Naive thymus-derived CD8-positive, alpha-beta T cell (primary cell): ENCODE data around the gene BRD7. TPM values are rescaled to one million over a fixed set of nuclear protein-coding genes. Genes with fewer than 3 reads are reported as not detected.

Experiments used
- ATAC-seq, 2 donors: fragments of 150-1000 bp; cut with Tn5 transposase in 1 of 2; sonication (Bioruptor Pico), chemical (Tn5 transposase) in 1 of 2; 1 replicate in 1 of 2; 2 replicates in 1 of 2; pipeline ENCODE4 v1.10.0; 2021; ENCODE audit warnings: mild to moderate bottlenecking in 2 of 2, moderate library complexity in 2 of 2
- POLR2A ChIA-PET: fragments of 350-600 bp; sonication (Branson Sonifier 250); formaldehyde crosslinking; loops from one replicate; lab custom pipeline; 2021; ENCODE audit warnings: antibody characterized with exemption; lab: Charles Lee
- DNase-seq, 10 donors: peaks; one replicate each; pipeline versions ENCODE4 v3.0.0 to v3.0.0-alpha.2; 2020 to 2022
- H3K27ac Mint-ChIP-seq, 10 donors: one replicate each; pipeline ENCODE4 v1.8.0; 2020 to 2022; ENCODE audit warnings: mild to moderate bottlenecking in 10 of 10, mixed read lengths in 10 of 10, moderate library complexity in 4 of 10, inconsistent platforms in 1 of 10
- H3K27me3 Mint-ChIP-seq, 5 donors: one replicate each; pipeline ENCODE4 v1.8.0; 2021 to 2022; ENCODE audit warnings: mixed read lengths in 5 of 5
- H3K36me3 Mint-ChIP-seq, 3 donors: one replicate each; pipeline ENCODE4 v1.8.0; 2020 to 2022; ENCODE audit warnings: mixed read lengths in 3 of 3, mild to moderate bottlenecking in 2 of 3, inconsistent platforms in 1 of 3
- H3K4me1 Mint-ChIP-seq, 4 donors: one replicate each; pipeline ENCODE4 v1.8.0; 2021 to 2022; ENCODE audit warnings: mixed read lengths in 4 of 4
- H3K4me3 Mint-ChIP-seq, 10 donors: one replicate each; pipeline ENCODE4 v1.8.0; 2020 to 2022; ENCODE audit warnings: mild to moderate bottlenecking in 10 of 10, mixed read lengths in 10 of 10, moderate library complexity in 6 of 10, inconsistent platforms in 1 of 10
- H3K9me3 Mint-ChIP-seq, 9 donors: one replicate each; pipeline ENCODE4 v1.8.0; 2020 to 2022; ENCODE audit warnings: mixed read lengths in 9 of 9, mild to moderate bottlenecking in 3 of 9, inconsistent platforms in 1 of 9, moderate library complexity in 1 of 9
- polyA plus RNA-seq, 3 donors: library from polyadenylated mRNA; unstranded; fragments of 300-500 nt; fragmentation: Illumina TruSeq; gene quantifications; one replicate each; pipeline ENCODE4 v1.2.3, GENCODE V29; 2021
- total RNA-seq, 8 experiments: library from RNA in 2 of 8; stranded (reverse) in 2 of 8; gene quantifications; one replicate each; pipeline ENCODE4 v1.2.3 and lab custom pipeline; 2021 to 2026

BRD7 gene
- total and polyA plus RNA-seq, 5 experiments from 2014 or later: 42.5 to 82.8 (median 62.6) TPM

- no peaks in the 10 kb centered on the region for H3K27me3 Mint-ChIP-seq
- ATAC-seq (no peak), DNase-seq (peak in 2 of 10 donors; percentile 11 to 53)
- H3K4me1 Mint-ChIP-seq: peaks cover 16 to 27% (median 25%) of the 10 kb centered on the region in 4 donors
- peaks cover 0 to 75% (median 7%) of the 10 kb centered on the region in 3 donors for H3K36me3 Mint-ChIP-seq
- H3K27ac Mint-ChIP-seq: peak overlapping the region in 9 of 10 donors; percentile 9 to 94 (median 75)
- H3K4me3 Mint-ChIP-seq: no peak overlapping the region
- no peaks in the 10 kb centered on the region for H3K9me3 Mint-ChIP-seq
- POLR2A ChIA-PET: interaction anchor here (2.3 kb wide), 1 partner anchor 37 kb away, joined by 9 read pairs; no protein-coding TSS in a partner anchor
Measured at GRCh38 chr16:50311891-50312501, 56.8 kb downstream of the BRD7 start.

- no peaks in the 10 kb centered on the region for H3K9me3 Mint-ChIP-seq
- POLR2A ChIA-PET: interaction anchor here (0.5 to 2.3 kb wide), 3 partner anchors 36 to 70 kb away, joined by 3 to 9 read pairs (median 4); no protein-coding TSS in a partner anchor
- ATAC-seq (no peak), DNase-seq (peak in 2 of 10 donors; percentile 5 to 59)
- peaks cover 0 to 73% (median 8%) of the 10 kb centered on the region in 3 donors for H3K36me3 Mint-ChIP-seq
- peaks cover 18 to 28% (median 25%) of the 10 kb centered on the region in 4 donors for H3K4me1 Mint-ChIP-seq
- H3K27ac Mint-ChIP-seq: peak overlapping the region in 7 of 10 donors; percentile 9 to 83 (median 59)
- no peaks in the 10 kb centered on the region for H3K27me3 Mint-ChIP-seq
- no peak overlapping the region for H3K4me3 Mint-ChIP-seq
Measured at GRCh38 chr16:50311134-50311528, 57.7 kb downstream of the BRD7 start.

- ATAC-seq: no peak
- H3K36me3 Mint-ChIP-seq: peaks cover 0 to 71% (median 8%) of the 10 kb centered on the region in 3 donors
- H3K4me3 Mint-ChIP-seq: no peak overlapping the region
- H3K27ac Mint-ChIP-seq: peak overlapping the region in 9 of 10 donors; percentile 69 to 92 (median 83)
- POLR2A ChIA-PET: interaction anchor here (0.5 to 2.3 kb wide), 4 partner anchors 17 to 69 kb away, joined by 3 to 9 read pairs (median 4); no protein-coding TSS in a partner anchor
- peaks cover 18 to 28% (median 25%) of the 10 kb centered on the region in 4 donors for H3K4me1 Mint-ChIP-seq
- H3K9me3 Mint-ChIP-seq: no peaks in the 10 kb centered on the region
- peak in 2 of 10 donors; percentile 13 to 38 for DNase-seq
- H3K27me3 Mint-ChIP-seq: no peaks in the 10 kb centered on the region
Measured at GRCh38 chr16:50310308-50311133, 58.3 kb downstream of the BRD7 start.

- Mint-ChIP-seq H3K4me1 (peaks cover 17 to 28% (median 24%) of the 10 kb centered on the region in 4 donors), H3K36me3 (peaks cover 0 to 67% (median 8%) of the 10 kb centered on the region in 3 donors), H3K27me3 (no peaks in the 10 kb centered on the region), H3K27ac (peak overlapping the region; percentile 25 to 92 (median 80)), H3K4me3 (peak overlapping the region in 1 of 10 donors; percentile 66), H3K9me3 (no peaks in the 10 kb centered on the region)
- ATAC-seq (no peak), DNase-seq (peak in 2 of 10 donors; percentile 14 to 50)
- POLR2A ChIA-PET: interaction anchor here (0.6 to 1.5 kb wide), 6 partner anchors 10 to 68 kb away, joined by 3 to 5 read pairs (median 3); no protein-coding TSS in a partner anchor
Measured at GRCh38 chr16:50309527-50310307, 59.1 kb downstream of the BRD7 start.

- Mint-ChIP-seq H3K4me1 (peaks cover 17 to 25% (median 23%) of the 10 kb centered on the region in 4 donors), H3K4me3 (no peak overlapping the region), H3K9me3 (no peaks in the 10 kb centered on the region), H3K27me3 (no peaks in the 10 kb centered on the region), H3K36me3 (peaks cover 0 to 67% (median 8%) of the 10 kb centered on the region in 3 donors), H3K27ac (peak overlapping the region in 3 of 10 donors; percentile 44 to 88 (median 71))
- ATAC-seq (no peak), DNase-seq (peak in 2 of 10 donors; percentile 6 to 62)
- POLR2A ChIA-PET: interaction anchor here (0.6 to 1.1 kb wide), 4 partner anchors 9 to 68 kb away, joined by 3 read pairs; no protein-coding TSS in a partner anchor
Measured at GRCh38 chr16:50309156-50309526, 59.6 kb downstream of the BRD7 start.

GRCh38 chr16:50308237-50308965 lies 60.4 kb downstream of the BRD7 start:
- POLR2A ChIA-PET: interaction anchor here (0.7 to 1.1 kb wide), 3 partner anchors 13 to 26 kb away, joined by 3 read pairs; no protein-coding TSS in a partner anchor
- Mint-ChIP-seq H3K9me3 (no peaks in the 10 kb centered on the region), H3K27me3 (no peaks in the 10 kb centered on the region), H3K4me3 (no peak overlapping the region), H3K27ac (peak overlapping the region in 6 of 10 donors; percentile 25 to 88 (median 48)), H3K36me3 (peaks cover 0 to 64% (median 8%) of the 10 kb centered on the region in 3 donors), H3K4me1 (peaks cover 13 to 18% (median 16%) of the 10 kb centered on the region in 4 donors)
- ATAC-seq (no peak), DNase-seq (peak in 2 of 10 donors; percentile 16 to 62)

GRCh38 chr16:50306287-50306686 lies 62.5 kb downstream of the BRD7 start:
- Mint-ChIP-seq H3K9me3 (no peaks in the 10 kb centered on the region), H3K4me3 (no peak overlapping the region), H3K36me3 (peaks cover 0 to 68% (median 2%) of the 10 kb centered on the region in 3 donors), H3K27ac (peak overlapping the region in 5 of 10 donors; percentile 38 to 87 (median 58)), H3K4me1 (peaks cover 1 to 10% (median 8%) of the 10 kb centered on the region in 4 donors), H3K27me3 (no peaks in the 10 kb centered on the region)
- no peak for ATAC-seq
- POLR2A ChIA-PET: interaction anchor here (0.6 kb wide), 1 partner anchor 56 kb away, joined by 8 read pairs; no protein-coding TSS in a partner anchor
- DNase-seq: peak in 1 of 10 donors; percentile 55

GRCh38 chr16:50305441-50306061 lies 63.2 kb downstream of the BRD7 start:
- H3K36me3 Mint-ChIP-seq: peaks cover 0 to 72% (median 2%) of the 10 kb centered on the region in 3 donors
- H3K27ac Mint-ChIP-seq: peak overlapping the region in 1 of 10 donors; percentile 59
- H3K27me3 Mint-ChIP-seq: no peaks in the 10 kb centered on the region
- peak in 1 of 10 donors; percentile 40 for DNase-seq
- no peak overlapping the region for H3K4me3 Mint-ChIP-seq
- no peaks in the 10 kb centered on the region for H3K9me3 Mint-ChIP-seq
- no peak for ATAC-seq
- POLR2A ChIA-PET: interaction anchor here (0.6 kb wide), 1 partner anchor 56 kb away, joined by 8 read pairs; no protein-coding TSS in a partner anchor
- peaks cover 1 to 10% (median 8%) of the 10 kb centered on the region in 4 donors for H3K4me1 Mint-ChIP-seq

- DNase-seq: peak in 1 of 10 donors; percentile 59
- no peaks in the 10 kb centered on the region for H3K9me3 Mint-ChIP-seq
- POLR2A ChIA-PET: no interaction called here
- H3K27me3 Mint-ChIP-seq: no peaks in the 10 kb centered on the region
- peaks cover 0 to 67% (median 2%) of the 10 kb centered on the region in 3 donors for H3K36me3 Mint-ChIP-seq
- H3K4me1 Mint-ChIP-seq: peaks cover 1 to 3% (median 3%) of the 10 kb centered on the region in 4 donors
- ATAC-seq: no peak
- peak overlapping the region in 2 of 10 donors; percentile 17 to 53 for H3K27ac Mint-ChIP-seq
- no peak overlapping the region for H3K4me3 Mint-ChIP-seq
Measured at GRCh38 chr16:50304467-50305440, 64.0 kb downstream of the BRD7 start.
